ENCODE results near the gene LHPP.

The LHPP gene

GRCh38 chr10:124535731-124536495, 74.3 kb downstream of the LHPP start:
- H3K9me3 ChIP-seq (ENCODE audit: insufficient read depth, low read length) = no peaks in the 10 kb centered on the region
- TF ChIP-seq SUZ12 (IDR thresholded peaks at IDR 0.05; ENCODE audit: extremely low read depth, insufficient read depth, insufficient read length) (no peak), YY1 (IDR thresholded peaks at IDR 0.05; ENCODE audit: insufficient read depth, insufficient read length) (no peak), ZNF274 (IDR thresholded peaks at IDR 0.05; ENCODE audit: low read depth, low read length) (no peak)
- H3K4me3 ChIP-seq (ENCODE audit: insufficient read length, low read depth) = no peak overlapping the region
- H3K27me3 ChIP-seq (ENCODE audit: insufficient read depth, insufficient read length) = no peaks in the 10 kb centered on the region
- no peak for DNase-seq (ENCODE audit: low read depth, low spot score)
- no peaks in the 10 kb centered on the region for H3K36me3 ChIP-seq (ENCODE audit: insufficient read depth, insufficient read length, low read length)
- H3K4me1 ChIP-seq (ENCODE audit: insufficient read depth, insufficient read length) = peaks cover 13% of the 10 kb centered on the region
- H3K9ac ChIP-seq (ENCODE audit: insufficient read length, low read depth) = no peak overlapping the region

- DNase-seq (ENCODE audit: low read depth, low spot score) = no peak
- Histone ChIP-seq H3K36me3 (ENCODE audit: insufficient read depth, insufficient read length, low read length) (no peaks in the 10 kb centered on the region), H3K4me1 (ENCODE audit: insufficient read depth, insufficient read length) (peaks cover 16% of the 10 kb centered on the region), H3K27me3 (ENCODE audit: insufficient read depth, insufficient read length) (no peaks in the 10 kb centered on the region), H3K9ac (ENCODE audit: insufficient read length, low read depth) (no peak overlapping the region), H3K9me3 (ENCODE audit: insufficient read depth, low read length) (no peaks in the 10 kb centered on the region), H3K4me3 (ENCODE audit: insufficient read length, low read depth) (no peak overlapping the region)
- TF ChIP-seq YY1 (IDR thresholded peaks at IDR 0.05; ENCODE audit: insufficient read depth, insufficient read length) (no peak), ZNF274 (IDR thresholded peaks at IDR 0.05; ENCODE audit: low read depth, low read length) (no peak), SUZ12 (IDR thresholded peaks at IDR 0.05; ENCODE audit: extremely low read depth, insufficient read depth, insufficient read length) (no peak)
Observed at GRCh38 chr10:124536496-124537050, 75.0 kb downstream of the LHPP start.

GRCh38 chr10:124537166-124537725, 75.6 kb downstream of the LHPP start:
- no peaks in the 10 kb centered on the region for H3K27me3 ChIP-seq (ENCODE audit: insufficient read depth, insufficient read length)
- H3K9me3 ChIP-seq (ENCODE audit: insufficient read depth, low read length) = no peaks in the 10 kb centered on the region
- TF ChIP-seq YY1 (IDR thresholded peaks at IDR 0.05; ENCODE audit: insufficient read depth, insufficient read length) (no peak), ZNF274 (IDR thresholded peaks at IDR 0.05; ENCODE audit: low read depth, low read length) (no peak), SUZ12 (IDR thresholded peaks at IDR 0.05; ENCODE audit: extremely low read depth, insufficient read depth, insufficient read length) (no peak)
- H3K9ac ChIP-seq (ENCODE audit: insufficient read length, low read depth) = no peak overlapping the region
- no peak overlapping the region for H3K4me3 ChIP-seq (ENCODE audit: insufficient read length, low read depth)
- no peak for DNase-seq (ENCODE audit: low read depth, low spot score)
- peaks cover 16% of the 10 kb centered on the region for H3K4me1 ChIP-seq (ENCODE audit: insufficient read depth, insufficient read length)
- no peaks in the 10 kb centered on the region for H3K36me3 ChIP-seq (ENCODE audit: insufficient read depth, insufficient read length, low read length)

- no peak for DNase-seq (ENCODE audit: low read depth, low spot score)
- Histone ChIP-seq H3K27me3 (ENCODE audit: insufficient read depth, insufficient read length) (no peaks in the 10 kb centered on the region), H3K9me3 (ENCODE audit: insufficient read depth, low read length) (no peaks in the 10 kb centered on the region), H3K4me1 (ENCODE audit: insufficient read depth, insufficient read length) (peaks cover 16% of the 10 kb centered on the region), H3K36me3 (ENCODE audit: insufficient read depth, insufficient read length, low read length) (no peaks in the 10 kb centered on the region), H3K4me3 (ENCODE audit: insufficient read length, low read depth) (no peak overlapping the region), H3K9ac (ENCODE audit: insufficient read length, low read depth) (no peak overlapping the region)
- TF ChIP-seq SUZ12 (IDR thresholded peaks at IDR 0.05; ENCODE audit: extremely low read depth, insufficient read depth, insufficient read length) (no peak), YY1 (IDR thresholded peaks at IDR 0.05; ENCODE audit: insufficient read depth, insufficient read length) (no peak), ZNF274 (IDR thresholded peaks at IDR 0.05; ENCODE audit: low read depth, low read length) (no peak)
Observed at GRCh38 chr10:124537891-124538290, 76.3 kb downstream of the LHPP start.

GRCh38 chr10:124538706-124539105, 77.1 kb downstream of the LHPP start:
- Histone ChIP-seq H3K4me3 (ENCODE audit: insufficient read length, low read depth) (no peak overlapping the region), H3K4me1 (ENCODE audit: insufficient read depth, insufficient read length) (peaks cover 13% of the 10 kb centered on the region), H3K9me3 (ENCODE audit: insufficient read depth, low read length) (no peaks in the 10 kb centered on the region), H3K27me3 (ENCODE audit: insufficient read depth, insufficient read length) (no peaks in the 10 kb centered on the region), H3K9ac (ENCODE audit: insufficient read length, low read depth) (no peak overlapping the region), H3K36me3 (ENCODE audit: insufficient read depth, insufficient read length, low read length) (no peaks in the 10 kb centered on the region)
- DNase-seq (ENCODE audit: low read depth, low spot score) = no peak
- no peak for TF ChIP-seq SUZ12 (IDR thresholded peaks at IDR 0.05; ENCODE audit: extremely low read depth, insufficient read depth, insufficient read length)
- TF ChIP-seq ZNF274 (IDR thresholded peaks at IDR 0.05; ENCODE audit: low read depth, low read length) = no peak
- no peak for TF ChIP-seq YY1 (IDR thresholded peaks at IDR 0.05; ENCODE audit: insufficient read depth, insufficient read length)

- Histone ChIP-seq H3K36me3 (ENCODE audit: insufficient read depth, insufficient read length, low read length) (no peaks in the 10 kb centered on the region), H3K4me1 (ENCODE audit: insufficient read depth, insufficient read length) (peaks cover 6% of the 10 kb centered on the region), H3K4me3 (ENCODE audit: insufficient read length, low read depth) (no peak overlapping the region), H3K27me3 (ENCODE audit: insufficient read depth, insufficient read length) (no peaks in the 10 kb centered on the region), H3K9ac (ENCODE audit: insufficient read length, low read depth) (no peak overlapping the region), H3K9me3 (ENCODE audit: insufficient read depth, low read length) (no peaks in the 10 kb centered on the region)
- no peak for DNase-seq (ENCODE audit: low read depth, low spot score)
- TF ChIP-seq YY1 (IDR thresholded peaks at IDR 0.05; ENCODE audit: insufficient read depth, insufficient read length) (no peak), SUZ12 (IDR thresholded peaks at IDR 0.05; ENCODE audit: extremely low read depth, insufficient read depth, insufficient read length) (no peak), ZNF274 (IDR thresholded peaks at IDR 0.05; ENCODE audit: low read depth, low read length) (no peak)
Observed at GRCh38 chr10:124539935-124540641, 78.5 kb downstream of the LHPP start.
